ENCODE measurements around the gene RALY.
"Not testable (repeated sequence)": the region's sequence is repeated elsewhere in the genome, so short reads cannot be mapped to it uniquely, and the experiment has no call there.

Gene RALY

DNA sequence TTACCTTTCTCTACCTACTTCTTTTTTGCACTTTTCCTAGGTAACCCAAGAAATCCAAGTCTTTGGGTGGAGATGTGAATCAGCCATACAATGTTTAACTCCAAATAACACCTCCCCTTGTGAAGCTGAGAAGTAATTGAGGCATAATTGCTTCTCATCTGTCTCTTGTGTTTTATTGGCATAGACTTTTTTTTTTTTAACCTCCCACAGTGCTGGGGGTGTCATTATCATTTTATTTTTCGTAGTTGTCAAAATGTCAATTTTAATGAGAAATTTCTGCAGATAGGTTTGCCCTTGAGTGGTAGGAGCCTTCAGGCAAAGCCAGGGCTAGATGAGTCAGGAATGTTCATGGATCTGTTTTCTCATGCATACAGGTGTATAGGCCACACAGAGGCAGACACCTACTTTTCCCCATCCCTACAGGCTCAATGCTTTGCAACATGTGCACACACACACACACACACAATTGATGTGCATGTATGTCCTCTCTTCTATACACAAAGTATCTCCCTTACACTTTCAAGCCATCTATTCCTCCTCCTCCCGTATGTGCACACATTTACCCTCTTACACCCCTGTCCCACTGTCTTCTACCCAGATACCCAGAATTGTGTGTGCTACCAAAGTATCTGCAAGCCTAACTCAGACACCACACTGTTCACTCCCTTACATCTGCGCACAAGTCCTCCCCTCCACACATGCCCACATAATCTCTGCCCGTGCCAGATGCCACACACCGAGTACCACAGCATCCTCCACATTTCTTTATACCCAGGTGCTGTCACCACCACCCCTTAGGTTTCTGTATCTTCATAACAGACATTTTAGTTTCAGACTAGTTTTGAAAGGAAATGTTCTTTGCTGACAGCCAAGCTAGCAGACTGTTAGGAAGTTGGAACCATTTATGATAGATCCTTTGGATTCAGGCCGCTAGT is 22.0 kb downstream of the RALY start:
- DNase-seq (ENCODE audit: low spot score) = no peak

DNA sequence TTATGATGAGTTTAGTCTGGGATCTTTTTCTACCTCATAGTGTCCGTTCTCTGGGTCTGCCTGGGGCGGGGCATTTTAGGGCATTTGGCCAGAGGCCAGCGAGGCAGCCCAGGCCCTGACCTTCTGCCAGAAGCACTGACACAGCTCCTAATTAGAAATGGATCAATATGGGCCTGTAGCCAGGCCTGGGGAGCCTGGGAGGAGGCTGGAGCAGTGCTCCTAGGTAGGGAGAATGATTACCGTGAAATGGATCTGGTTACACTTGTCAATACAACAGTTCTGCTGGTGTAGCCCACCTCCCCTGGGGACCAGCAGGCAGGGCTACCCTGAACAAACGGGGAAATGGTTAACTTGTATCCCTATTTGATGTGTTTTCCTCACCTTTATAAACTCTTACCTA is 23.0 kb downstream of the RALY start:
- DNase-seq (ENCODE audit: low spot score) = no peak

DNA sequence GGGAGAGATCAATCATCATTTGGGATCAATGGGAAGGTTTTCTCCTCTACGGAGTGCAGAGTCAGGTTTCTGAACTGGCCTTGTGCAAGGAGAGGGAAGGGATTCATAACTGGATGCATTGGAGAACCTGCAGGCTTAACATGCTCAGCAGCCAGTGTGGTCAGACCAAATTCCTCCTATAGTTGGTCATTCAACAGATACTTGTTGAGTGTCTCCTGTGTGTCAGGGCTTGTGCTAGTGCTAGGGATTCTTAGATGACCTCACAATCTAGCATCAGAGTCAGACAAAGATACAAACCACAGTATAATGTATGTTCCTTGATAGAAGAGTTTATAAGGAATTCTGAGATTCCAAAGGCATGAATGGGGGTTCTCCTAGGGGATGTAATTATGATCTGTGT is 23.9 kb downstream of the RALY start:
- DNase-seq (ENCODE audit: low spot score) = no peak

DNA sequence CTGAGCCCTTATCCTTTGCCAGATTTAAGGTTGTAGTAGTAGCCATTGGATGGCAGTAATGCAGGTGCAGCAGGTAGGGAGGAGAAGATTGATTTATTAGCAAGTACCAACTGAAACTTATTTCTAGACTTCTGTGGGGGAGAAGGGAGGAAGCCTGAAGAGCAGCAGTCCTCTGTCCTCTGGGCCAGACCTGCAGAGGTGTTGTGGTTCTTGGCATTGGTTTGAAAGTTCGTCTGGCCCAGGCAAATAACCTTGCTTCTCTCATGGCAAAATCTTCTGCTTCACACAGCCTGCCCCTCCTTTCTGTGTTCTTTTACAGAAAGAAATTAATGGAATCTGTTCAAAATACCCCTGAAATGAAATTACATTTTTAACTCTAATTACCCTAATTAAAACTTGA is 24.5 kb downstream of the RALY start:
- no peak for DNase-seq (ENCODE audit: low spot score)

DNA sequence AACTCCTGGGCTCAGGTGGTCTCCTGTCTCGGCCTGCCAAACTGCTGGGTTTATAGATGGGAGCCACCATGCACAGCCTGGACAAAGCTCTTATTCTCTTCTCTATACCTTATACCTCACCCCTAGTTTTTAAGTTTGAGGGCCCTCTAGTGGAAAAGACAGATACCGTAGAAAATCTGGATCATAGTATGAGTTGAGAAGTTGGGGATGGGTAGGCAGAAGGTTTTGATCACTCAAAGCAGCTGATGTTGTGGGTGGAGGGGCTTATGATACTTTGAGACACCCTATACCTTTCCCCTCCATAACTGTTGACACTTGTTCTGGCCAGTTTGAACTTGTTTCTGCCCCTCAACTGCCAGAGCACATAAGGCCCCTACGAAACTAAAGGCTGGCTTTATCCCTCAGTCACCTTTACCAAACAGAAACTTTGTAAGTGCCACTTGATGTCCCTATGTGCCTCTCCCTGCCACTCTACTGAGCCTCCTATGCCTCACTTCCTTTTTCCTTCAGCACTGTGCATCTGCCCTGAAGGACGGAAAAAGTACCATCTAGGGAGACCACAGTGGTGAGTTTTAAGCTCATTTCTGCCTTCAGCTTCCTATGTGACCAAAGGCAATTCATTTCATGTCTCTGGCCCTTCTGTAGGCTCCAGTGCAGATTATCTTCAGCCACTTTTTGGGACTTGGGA is 28.6 kb downstream of the RALY start:
- DNase-seq (ENCODE audit: low spot score) = peak; percentile 46

DNA sequence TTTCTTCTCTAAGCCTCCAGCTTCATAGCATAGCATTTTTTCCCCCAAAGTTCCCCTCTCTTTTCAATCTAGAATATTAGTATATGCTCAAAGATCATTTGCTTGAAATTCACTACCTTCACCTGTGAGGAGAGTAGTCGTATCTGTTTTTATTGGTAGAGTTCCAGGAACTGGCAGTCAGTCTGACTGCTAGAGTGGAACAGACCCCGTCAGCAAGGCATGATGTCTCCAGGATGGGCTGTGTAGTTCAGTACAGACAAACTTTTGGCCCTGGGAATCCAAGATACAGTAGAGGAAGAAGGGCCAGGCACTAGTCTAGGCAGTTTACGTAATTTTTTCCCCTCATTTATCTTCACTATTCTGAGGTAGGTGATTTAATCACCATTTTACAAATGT is 29.1 kb downstream of the RALY start:
- DNase-seq (ENCODE audit: low spot score) = no peak

DNA sequence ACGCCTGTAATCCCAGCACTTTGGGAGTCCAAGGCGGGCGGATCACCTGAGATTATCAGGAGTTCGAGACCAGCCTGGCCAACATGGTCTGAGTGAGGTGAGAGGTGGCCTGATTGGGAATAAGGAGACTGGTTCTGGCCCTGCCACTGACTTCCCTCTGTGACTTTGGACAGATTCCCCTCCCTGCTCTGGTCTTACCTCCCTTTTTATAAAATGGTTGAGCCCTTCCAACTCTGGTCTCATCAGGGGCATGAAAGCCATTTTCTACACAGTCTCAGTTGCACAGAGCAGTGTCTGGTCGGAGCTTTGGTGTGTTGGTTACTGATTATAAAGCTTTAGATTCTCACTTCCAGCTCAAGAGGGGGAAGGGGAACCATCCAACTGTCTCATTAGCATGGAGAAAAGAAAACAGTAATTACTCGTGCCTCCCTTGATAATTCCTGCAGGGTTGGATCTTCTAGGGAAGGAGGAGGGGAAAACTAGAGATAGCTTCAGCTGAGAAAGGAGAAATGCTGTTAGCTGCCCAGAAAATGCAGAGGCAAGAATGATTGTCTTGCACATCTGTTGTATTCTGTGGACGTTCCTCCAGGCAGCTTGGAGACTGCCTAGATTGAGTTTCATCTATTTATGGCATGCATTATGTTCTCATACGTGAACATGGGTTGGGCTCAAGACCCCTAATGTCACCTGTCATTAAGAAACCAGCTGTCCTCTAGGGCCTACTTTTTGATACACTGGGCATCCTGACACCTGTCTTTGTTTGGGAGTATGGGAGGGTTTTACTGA is 30.4 kb downstream of the RALY start:
- DNase-seq (ENCODE audit: low spot score) = no peak

DNA sequence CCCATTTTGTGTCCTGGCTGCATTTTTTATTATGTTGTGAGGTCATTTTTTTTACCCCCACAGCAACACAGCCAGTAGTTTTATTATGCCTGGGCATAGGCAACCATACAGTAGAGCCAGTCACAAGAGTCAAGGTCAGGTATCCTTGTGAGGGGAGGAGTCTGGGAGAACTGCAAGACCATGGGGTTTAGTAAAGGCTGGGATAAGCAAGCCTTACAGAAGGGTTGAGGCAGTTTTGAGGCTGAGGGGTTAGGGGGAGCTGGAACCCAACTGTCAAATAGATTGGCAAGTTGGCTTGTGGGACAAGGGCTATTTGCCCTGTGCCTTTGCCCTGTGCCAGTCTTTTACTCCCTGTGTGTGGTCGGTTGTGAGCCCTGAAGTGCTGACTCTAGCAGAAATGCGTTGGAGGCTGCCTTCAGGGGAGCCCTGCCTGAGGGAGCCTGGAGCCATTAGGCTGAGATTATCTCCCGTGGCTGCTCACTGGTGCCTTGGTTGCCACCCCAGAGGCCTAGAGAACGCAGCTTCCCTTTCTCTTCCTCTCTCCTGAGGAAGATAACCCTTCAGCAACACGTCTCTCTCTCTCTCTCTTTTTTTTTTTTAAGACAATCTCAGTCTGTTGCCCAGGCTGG is 31.1 kb downstream of the RALY start:
- DNase-seq (ENCODE audit: low spot score) = no peak

DNA sequence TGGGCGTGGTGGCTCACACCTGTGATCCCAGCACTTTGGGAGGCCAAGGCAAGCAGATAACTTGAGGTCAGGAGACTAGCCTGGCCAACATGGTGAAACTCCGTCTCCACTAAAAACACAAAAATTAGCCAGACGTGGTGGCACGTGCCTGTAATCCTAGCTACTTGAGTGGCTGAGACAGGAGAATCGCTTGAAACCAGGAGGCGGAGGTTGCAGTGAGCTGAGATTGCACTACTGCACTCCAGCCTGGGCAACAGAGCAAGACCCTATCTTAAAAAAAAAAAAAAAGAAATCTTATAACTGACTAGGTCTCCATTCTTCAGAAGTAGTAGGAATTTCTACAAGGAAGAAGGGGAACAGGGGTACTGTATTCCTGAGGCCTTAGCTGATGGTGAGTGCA is 34.3 kb downstream of the RALY start:
- not testable (repeated sequence) for DNase-seq (ENCODE audit: low spot score)

DNA sequence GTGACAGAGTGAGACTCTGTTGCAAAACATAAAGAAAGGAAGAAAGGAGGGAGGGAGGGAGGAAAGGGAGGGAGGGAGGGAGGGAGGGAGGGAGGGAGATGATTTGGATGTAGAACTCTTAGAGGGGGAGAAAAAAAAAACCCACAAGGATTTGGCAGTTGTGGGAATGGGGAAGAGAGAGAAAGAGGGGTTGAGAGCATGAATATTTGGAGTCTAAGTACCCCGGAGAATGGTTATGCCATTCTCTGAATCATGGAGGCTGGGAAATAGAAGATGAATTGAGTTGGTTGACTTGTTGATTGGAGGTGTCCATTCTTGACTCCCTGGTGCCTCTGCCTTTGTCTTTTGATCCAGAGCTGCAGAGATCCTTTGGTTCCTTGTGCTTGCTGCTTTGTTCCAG is 35.7 kb downstream of the RALY start:
- no peak for DNase-seq (ENCODE audit: low spot score)

DNA sequence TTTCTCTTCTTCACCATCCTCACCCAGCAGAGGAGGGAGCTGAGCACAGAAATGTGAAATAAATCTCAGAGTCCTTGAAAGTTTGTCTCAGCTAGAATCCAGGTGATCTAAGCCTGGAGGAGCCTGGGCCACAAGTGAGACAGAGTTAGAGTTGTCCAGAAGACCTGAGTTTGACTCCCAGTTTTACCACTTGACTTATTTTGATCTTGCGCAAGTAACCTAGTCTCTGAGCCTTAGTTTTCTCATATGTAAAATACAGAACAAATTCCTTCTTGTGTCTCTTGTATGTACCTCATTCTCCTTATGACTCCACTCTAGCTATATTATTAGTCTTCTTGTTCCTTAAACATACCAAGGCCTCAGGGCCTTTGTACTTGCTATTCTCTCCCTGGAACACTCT is 36.7 kb downstream of the RALY start:
- no peak for DNase-seq (ENCODE audit: low spot score)

DNA sequence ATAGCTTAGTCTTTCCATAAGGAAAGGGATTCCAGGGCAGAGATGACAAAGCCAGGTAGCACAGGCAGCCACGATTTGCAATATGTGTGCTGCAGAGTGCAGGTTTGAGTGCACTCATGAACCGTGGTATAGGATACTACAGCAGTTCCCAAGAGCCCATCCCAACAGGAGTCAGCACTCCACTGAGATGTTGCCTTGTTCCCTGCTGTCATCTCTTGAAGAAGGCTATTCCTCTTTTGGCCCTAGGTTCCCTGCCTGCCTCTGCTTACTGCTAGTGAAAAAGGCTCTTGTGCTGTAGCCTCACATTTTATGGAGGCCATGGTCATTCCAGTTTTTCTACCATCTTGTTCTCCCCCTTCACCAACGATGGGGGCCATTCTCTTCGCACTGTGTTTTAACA is 40.2 kb downstream of the RALY start:
- no peak for DNase-seq (ENCODE audit: low spot score)

DNA sequence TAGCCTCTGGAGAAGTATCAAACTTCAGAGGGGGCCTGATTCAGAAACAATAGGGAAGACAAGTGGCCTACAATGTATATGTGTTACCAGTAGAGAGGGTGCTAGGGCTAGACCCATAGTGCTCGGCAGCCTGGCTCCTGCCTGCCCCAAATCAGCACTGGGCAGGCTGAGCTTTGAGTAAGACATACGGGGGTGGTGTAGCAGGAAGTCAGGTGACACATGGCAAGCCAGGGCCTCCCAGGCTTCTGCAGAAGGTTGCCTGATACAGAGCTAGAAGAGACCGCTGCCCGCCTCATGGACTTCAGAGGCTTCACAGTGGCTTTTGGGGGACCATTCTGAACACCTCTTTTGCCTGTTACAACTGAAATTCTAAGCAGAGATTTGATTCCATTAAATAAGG is 43.4 kb downstream of the RALY start:
- DNase-seq (ENCODE audit: low spot score) = no peak

DNA sequence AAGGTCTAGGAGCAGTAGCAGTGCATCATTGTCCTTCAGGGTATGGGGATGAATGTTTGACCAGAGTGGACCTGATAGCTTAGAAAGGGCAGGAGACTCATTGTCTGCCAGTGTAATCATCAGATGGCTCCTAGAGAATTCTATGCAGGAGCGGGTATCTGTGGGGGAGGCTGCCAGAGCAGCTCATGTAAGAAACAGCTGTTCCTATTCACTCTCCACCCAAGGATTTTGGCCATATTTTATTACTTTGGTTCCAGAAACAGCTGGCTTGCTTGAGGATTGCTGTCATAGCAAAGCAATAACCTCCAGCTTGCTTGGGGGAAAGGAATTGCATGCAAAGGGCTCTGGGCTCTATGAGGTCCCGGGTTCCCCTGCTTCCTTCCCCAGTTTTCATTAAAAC is 44.1 kb downstream of the RALY start:
- no peak for DNase-seq (ENCODE audit: low spot score)

DNA sequence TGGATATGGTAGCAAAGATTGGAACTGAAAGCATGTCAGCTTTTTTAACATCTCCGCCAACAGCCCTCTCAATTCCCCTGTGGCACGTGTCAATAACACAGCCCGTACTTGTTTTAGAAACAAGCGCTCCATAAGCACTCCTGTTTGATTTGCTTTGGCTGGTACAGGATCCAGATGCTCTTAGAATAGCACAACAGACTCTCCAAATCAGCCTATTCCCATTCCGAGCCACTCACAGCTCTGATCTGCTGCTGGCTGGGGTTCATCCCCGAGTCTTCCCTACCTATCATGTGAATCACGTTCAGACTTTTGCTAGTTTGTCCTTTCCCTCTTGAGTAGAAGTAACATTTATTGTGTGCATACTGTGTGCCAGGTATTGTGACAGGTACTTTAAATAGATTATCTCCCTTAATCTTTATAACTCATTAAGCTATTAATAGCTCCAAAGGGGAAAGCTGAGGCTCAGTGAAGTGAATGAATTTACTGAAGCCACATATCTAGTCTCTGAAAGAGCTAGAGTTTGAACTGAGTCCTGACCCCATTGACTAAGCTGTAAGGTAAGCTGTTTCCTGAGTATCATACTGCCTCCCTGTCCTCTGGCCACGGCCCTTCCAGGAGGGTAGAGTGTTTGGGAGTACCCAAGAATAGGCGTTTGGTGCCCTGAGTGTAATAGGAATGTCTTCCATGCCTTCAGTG is 46.7 kb downstream of the RALY start:
- DNase-seq (ENCODE audit: low spot score) = peak; percentile 17

DNA sequence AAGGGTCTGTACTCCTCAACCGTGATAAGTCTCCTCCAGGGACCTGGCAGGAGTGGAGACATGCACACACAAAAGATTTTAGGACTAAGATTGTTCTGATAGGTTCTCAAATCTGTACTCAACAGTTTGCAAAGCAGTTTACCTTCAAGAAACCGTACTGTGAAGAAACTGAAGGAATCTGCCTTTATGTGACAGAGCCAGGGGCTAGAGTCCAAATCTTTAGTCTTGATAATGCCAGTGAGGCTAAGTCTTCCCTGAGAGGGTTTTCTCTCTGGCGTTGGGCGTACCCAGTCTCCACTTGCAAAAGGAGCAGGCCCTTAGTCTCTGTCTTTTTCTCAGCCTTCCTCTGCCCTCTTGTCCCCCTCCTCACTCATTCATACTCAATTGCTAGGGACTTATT is 47.5 kb downstream of the RALY start:
- DNase-seq (ENCODE audit: low spot score) = no peak

DNA sequence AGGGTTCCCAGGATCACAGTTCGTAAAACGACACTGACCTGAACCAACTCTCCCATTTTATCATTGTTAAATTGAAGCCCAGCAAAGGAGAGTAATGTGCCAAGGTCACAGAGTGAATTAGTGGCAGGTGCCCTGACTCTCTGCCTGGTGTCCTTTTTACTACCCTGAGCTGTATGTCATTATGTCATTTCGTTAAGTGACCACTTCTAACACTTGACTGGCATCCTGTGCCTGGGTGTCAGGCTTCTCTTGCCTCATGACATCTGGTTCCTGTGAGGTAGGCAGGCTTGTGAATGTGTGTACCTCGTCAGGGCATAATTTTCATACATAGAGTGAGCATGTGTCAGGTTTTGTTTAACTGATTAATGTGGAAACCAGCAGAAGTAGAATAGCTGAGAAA is 48.6 kb downstream of the RALY start:
- no peak for DNase-seq (ENCODE audit: low spot score)

DNA sequence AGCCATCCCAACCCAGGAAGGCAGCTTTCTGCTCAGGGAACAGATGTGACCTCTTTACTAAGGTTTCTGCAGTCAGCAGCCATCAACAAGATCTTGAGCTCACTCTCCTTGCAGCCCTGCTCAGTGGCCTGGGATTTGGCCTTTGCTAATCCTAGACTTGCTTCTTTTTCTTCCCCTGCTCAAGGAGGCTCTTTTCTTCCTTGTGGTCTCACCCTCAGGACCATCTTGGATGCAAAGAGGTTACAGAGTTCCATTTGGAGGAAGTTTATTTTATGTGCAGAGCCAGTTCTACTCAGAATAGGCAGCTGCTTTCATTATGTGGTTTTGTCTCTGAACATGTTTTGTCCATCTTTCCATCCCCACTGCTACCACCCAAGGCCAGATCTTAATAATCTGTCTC is 49.3 kb downstream of the RALY start:
- peak; percentile 19 for DNase-seq (ENCODE audit: low spot score)

DNA sequence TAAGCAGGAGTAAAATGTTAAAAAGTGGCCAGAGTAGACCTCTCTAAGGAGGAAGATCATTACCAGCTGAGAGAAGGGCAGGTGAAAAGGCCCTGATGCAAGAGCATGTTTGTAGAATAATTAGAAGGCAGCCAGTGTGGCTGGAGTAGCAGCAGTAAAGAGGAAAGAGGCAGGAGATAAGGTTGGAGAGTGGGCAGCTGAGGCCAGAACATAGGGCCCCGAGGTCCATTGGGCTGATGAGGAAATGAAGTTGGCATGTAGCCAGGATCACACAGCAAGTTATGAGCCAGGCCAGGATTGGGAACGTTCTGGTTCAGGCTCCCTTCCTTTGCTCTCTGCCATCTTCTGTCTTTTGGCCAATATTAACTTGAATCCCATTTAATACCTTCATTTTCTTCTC is 51.6 kb downstream of the RALY start:
- no peak for DNase-seq (ENCODE audit: low spot score)

DNA sequence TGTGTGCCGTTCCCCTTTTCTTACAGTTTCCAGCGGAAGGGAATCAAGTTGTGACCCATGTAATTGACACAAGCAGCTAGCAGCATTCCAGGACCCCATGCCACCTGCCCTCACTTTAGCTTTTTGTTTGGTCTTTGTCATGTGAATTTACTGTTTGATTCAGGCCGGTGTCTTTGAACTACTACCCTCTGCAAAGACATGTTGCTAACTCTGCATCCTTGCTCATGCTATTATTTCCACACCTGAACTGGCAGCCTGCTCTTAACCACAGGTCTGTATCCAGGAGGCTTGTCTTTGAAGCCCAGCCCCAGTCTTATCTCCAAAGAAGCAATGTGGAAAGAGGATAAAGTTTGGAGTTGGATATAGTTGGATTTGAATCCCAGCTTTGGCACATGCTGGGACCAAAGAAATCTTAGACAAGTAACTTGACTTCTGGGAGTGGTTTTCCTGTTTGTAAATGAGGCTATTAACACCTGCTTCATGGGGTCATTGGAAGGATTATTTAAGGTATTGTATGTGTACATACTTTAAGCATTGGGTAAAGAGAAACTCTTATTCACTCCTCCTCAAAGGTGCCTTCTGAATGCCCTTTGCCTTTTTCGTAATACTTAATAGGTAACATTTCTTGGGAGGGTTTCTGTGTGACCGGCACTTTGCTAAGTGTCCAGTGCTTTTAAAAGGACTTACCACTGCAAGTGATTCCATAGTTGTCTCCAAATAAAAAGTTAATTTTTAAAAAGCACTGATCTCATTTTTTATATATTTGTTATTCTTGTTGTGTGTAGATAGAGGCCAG is 52.4 kb downstream of the RALY start:
- no peak for DNase-seq (ENCODE audit: low spot score)

Measured in pons (tissue), 1 donor.